GM18867 (cell line): Measurements from ENCODE around the gene PLXDC2.

ENCODE experiments used
- ATAC-seq: cut with Tn5 transposase; IDR thresholded peaks from one replicate; pipeline ENCODE4 v1.9.1; 2021; ENCODE audit warnings: mild to moderate bottlenecking, moderate library complexity; ENCODE audit not compliant: unreplicated experiment

Gene PLXDC2

DNA sequence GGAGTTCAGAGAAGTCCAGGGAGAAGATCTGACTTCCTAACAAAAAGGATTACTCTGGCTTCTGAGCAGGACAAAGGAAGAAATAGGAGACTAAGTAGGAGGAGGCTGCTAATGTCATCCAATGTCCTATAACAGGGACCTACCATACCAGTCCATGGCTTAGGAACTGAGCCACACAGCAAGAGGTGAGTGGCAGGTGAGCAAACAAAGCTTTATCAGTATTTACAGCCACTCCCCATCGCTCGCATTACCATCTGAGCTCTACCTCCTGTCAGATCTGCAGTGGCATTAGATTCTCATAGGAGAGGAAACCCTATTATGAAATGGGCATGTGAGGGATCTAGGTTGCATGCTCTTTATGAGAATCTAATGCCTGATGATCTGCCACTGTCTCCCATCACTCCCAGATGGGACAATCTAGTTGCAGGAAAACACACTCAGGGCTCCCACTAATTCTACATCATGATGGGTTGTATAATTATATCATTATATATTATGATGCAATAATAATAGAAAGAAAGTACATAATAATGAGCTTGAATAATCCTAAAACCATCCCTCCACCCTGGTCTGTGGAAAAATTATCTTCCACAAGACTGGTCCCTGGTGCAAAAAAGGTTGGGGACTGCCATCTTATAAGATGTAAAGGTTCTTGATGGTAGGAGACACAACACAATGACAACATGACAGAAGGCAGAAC, 487.4 kb downstream of the PLXDC2 start:
- no peak for ATAC-seq

DNA sequence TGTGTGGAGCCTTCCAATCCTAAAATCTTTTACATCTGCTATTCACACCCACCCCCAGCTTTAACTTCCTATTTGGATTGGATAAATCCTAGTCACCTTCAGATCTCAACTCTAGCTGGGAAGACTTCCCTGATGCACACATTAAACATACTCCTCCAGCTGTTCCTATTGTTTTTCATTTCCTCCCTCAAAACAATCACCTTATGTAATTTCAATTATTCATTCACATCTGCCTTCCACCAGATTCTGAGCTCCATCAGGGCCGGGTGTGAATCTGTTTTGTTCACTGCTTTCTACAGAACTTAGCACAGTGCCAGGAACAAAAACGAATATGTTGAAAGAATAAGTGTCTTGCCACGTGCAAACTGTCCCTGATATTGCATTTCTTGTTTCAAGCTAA, 497.4 kb downstream of the PLXDC2 start:
- no peak for ATAC-seq

- ATAC-seq, result no peak
Measured at GRCh38 chr10:20314431-20314830, 498.2 kb downstream of the PLXDC2 start.

- no peak for ATAC-seq
Measured at GRCh38 chr10:20327954-20328353, 511.7 kb downstream of the PLXDC2 start.

GRCh38 chr10:20330246-20330645, 514.0 kb downstream of the PLXDC2 start:
- no peak for ATAC-seq

DNA sequence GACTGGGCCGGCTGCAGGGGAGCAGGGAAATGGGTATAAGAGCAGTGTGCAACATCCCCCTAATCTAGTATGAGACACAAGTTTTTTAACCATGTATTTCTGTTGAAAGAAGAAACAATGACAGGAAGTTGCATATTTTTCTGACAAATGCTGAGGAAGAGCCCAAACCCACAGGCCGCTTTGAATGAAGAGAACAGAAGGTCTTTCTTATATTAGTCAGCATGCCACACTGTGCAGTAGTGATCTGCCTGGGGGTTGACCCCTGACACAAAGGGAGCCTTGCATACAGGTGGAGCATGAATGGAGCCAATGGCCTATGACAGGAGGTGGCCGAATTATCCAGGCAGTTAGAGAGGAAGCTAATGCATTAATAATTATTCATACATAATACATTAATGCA, 518.3 kb downstream of the PLXDC2 start:
- ATAC-seq, result no peak
